Testis (tissue), 2 donors: ENCODE data around the gene RNF121.

ENCODE experiments used
- POLR2A ChIP-seq: fragments of 450-650 bp; IDR thresholded peaks from one replicate; pipeline ENCODE4 v1.6.1; 2017; ENCODE audit warnings: antibody characterized with exemption, mild to moderate bottlenecking, moderate library complexity
- TF ChIP-seq, protein P1 (sequence below), 3 experiments: fragments of 450-650 bp in 2 of 3; fragments of 200-600 bp in 1 of 3; sonication (generic) in 1 of 3; IDR thresholded peaks; one replicate each; pipeline ENCODE4 v1.5.1; 2016 to 2019; ENCODE audit warnings: antibody characterized with exemption in 3 of 3, mild to moderate bottlenecking in 2 of 3, moderate library complexity in 1 of 3

DNA sequence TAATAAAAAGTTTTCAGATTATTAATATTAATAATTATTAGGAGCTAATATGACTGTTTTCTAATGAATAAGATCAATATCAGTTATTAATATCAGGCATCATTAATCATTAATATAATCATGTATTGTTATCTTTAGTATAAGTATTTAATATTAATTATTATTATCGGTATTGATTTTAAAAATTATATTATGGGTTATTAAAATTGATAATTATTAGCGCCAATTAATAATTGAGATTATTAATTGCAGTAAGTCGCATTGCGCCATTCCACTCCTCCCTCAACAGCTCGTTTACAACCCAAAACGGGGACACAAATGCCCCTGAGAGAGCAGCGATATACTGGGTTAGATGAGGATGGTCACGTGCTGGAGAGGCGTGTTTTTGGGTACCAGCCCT is 20.6 kb upstream of the RNF121 start:
- TF ChIP-seq, protein P1, sequence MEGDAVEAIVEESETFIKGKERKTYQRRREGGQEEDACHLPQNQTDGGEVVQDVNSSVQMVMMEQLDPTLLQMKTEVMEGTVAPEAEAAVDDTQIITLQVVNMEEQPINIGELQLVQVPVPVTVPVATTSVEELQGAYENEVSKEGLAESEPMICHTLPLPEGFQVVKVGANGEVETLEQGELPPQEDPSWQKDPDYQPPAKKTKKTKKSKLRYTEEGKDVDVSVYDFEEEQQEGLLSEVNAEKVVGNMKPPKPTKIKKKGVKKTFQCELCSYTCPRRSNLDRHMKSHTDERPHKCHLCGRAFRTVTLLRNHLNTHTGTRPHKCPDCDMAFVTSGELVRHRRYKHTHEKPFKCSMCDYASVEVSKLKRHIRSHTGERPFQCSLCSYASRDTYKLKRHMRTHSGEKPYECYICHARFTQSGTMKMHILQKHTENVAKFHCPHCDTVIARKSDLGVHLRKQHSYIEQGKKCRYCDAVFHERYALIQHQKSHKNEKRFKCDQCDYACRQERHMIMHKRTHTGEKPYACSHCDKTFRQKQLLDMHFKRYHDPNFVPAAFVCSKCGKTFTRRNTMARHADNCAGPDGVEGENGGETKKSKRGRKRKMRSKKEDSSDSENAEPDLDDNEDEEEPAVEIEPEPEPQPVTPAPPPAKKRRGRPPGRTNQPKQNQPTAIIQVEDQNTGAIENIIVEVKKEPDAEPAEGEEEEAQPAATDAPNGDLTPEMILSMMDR (IDR thresholded peaks at IDR 0.05) = no peak
- no peak for TF ChIP-seq POLR2A
